ENCODE results near the gene CREB3L4.

Gene CREB3L4

GRCh38 chr1:153938996-153939395 lies 28.7 kb upstream of the CREB3L4 start:
- no peak for DNase-seq

GRCh38 chr1:153939476-153939875 lies 28.2 kb upstream of the CREB3L4 start:
- no peak for DNase-seq

GRCh38 chr1:153940756-153941155 lies 26.9 kb upstream of the CREB3L4 start:
- no peak for DNase-seq

- no peak for DNase-seq
Measured at GRCh38 chr1:153941826-153942725, 25.6 kb upstream of the CREB3L4 start.

GRCh38 chr1:153942766-153943549 lies 24.7 kb upstream of the CREB3L4 start:
- DNase-seq, result no peak

- DNase-seq, result peak; percentile 36
Measured at GRCh38 chr1:153944005-153944826, 23.5 kb upstream of the CREB3L4 start.

- no peak for DNase-seq
Measured at GRCh38 chr1:153944827-153945117, 22.9 kb upstream of the CREB3L4 start.

- peak; percentile 86 for DNase-seq
Measured at GRCh38 chr1:153945131-153945794, 22.4 kb upstream of the CREB3L4 start.

GRCh38 chr1:153945795-153946621 lies 21.7 kb upstream of the CREB3L4 start:
- peak; percentile 86 for DNase-seq

- DNase-seq, result peak; percentile 83
Measured at GRCh38 chr1:153946622-153947241, 21.0 kb upstream of the CREB3L4 start, which contains the start of gene DENND4B. TSS of gene DENND4B (minus strand) at chr1:153946718. CDS start at chr1:153944374, 2,344 bp downstream.

GRCh38 chr1:153951183-153951582 lies 16.5 kb upstream of the CREB3L4 start:
- no peak for DNase-seq

- no peak for DNase-seq
Measured at GRCh38 chr1:153951801-153952200, 15.9 kb upstream of the CREB3L4 start.

GRCh38 chr1:153953859-153954365 lies 13.8 kb upstream of the CREB3L4 start:
- no peak for DNase-seq

GRCh38 chr1:153954826-153955225 lies 12.9 kb upstream of the CREB3L4 start:
- no peak for DNase-seq

- DNase-seq, result no peak
Measured at GRCh38 chr1:153956997-153957715, 10.5 kb upstream of the CREB3L4 start.

- DNase-seq, result peak; percentile 62
Measured at GRCh38 chr1:153957744-153958110, 10.0 kb upstream of the CREB3L4 start.

GRCh38 chr1:153958111-153958960 lies 9.4 kb upstream of the CREB3L4 start, which contains the start of gene CRTC2:
TSS of gene CRTC2 (minus strand) at chr1:153958612. CDS start at chr1:153958497, 115 bp downstream.
- peak; percentile 98 for DNase-seq

- no peak for DNase-seq
Measured at GRCh38 chr1:153958961-153959260, 8.8 kb upstream of the CREB3L4 start.

GRCh38 chr1:153959454-153959853 lies 8.2 kb upstream of the CREB3L4 start:
- no peak for DNase-seq

Measured in CD4-positive, alpha-beta T cell treated with Interleukin-12 subunit alpha and Interleukin-12 subunit beta, for 1 hour (primary cell).